ENCODE results near the gene SORBS1. TPM values are rescaled to one million over a fixed set of nuclear protein-coding genes. Genes with fewer than 3 reads are reported as not detected.

The SORBS1 gene
- total RNA-seq, 1 experiment from 2014 or later = 0.56 TPM

- ChIA-PET POLR2A (ENCODE audit: low non-redundant PET) (no interaction called here), CTCF (no interaction called here)
- no TSS peak for BruUV-seq (replicated peaks)
- TF ChIP-seq EZH2 (IDR thresholded peaks at IDR 0.05; ENCODE audit: borderline replicate concordance, low read depth, low read length, poor library complexity, severe bottlenecking) = no peak
- TF ChIP-seq CTCF (conservative IDR thresholded peaks at IDR 0.05; ENCODE audit: low read depth, low read length) = no peak
- intact Hi-C loops (cut with micrococcal nuclease; ENCODE audit: unreplicated experiment) = no loop called here
- no peaks in the 10 kb centered on the region for H3K27me3 ChIP-seq (replicated peaks; ENCODE audit: insufficient read depth, low read depth, low read length, poor library complexity)
- H3K4me3 ChIP-seq (ENCODE audit: low read depth, low read length, poor library complexity, severe bottlenecking) = no peak overlapping the region
- DNase-seq (ENCODE audit: low spot score) = peak; percentile 35
- H3K9me3 ChIP-seq (ENCODE audit: low read depth, low read length, poor library complexity, severe bottlenecking) = no peaks in the 10 kb centered on the region
- H3K4me1 ChIP-seq (ENCODE audit: insufficient read depth, low read length, poor library complexity, severe bottlenecking) = peaks cover 7% of the 10 kb centered on the region
- no peaks in the 10 kb centered on the region for H3K36me3 ChIP-seq (ENCODE audit: insufficient read depth, low read length, poor library complexity, severe bottlenecking)
- no peak overlapping the region for H3K27ac ChIP-seq (ENCODE audit: low read depth, low read length, poor library complexity, severe bottlenecking)
These were observed 221.3 kb downstream of the SORBS1 start for GRCh38 chr10:95339863-95340262.

DNA sequence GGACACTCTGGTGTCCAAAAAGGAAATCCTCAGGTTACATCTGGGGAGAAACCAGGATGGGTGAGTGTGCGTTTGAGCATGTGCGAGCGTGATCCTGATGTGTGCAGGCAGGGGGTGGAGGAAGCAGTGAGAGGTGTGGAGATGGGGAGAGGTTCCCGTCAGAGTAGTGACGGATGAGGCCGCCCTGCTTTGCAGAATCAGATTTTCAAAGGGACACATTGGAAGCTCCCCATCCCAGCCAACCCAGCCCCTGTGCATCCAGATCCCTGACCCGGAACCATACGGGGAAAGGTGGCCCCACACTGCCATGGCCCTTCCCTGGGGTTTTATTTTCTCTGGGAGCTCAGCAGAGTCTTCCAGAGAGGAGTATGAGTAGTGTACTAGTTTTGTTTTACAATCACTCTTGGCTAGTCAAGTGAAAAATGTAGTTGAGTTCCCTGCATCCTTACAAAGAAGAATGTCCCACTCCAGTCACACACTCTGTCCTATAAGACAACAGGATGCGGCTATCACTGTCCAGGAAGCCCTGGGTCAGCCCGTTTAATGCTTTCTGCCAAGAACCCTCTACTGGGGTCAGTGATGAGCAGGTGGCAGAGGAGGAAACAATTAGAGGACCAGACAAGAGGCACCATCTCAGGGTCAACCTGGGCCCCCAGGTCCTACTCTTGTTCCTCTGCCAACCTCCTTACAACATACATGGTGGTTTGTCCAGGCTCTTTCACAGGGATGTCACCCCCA lies 223.6 kb downstream of the SORBS1 start:
- intact Hi-C loops (cut with micrococcal nuclease; ENCODE audit: unreplicated experiment) = no loop called here
- TF ChIP-seq CTCF (conservative IDR thresholded peaks at IDR 0.05; ENCODE audit: low read depth, low read length) = no peak
- no peak for TF ChIP-seq EZH2 (IDR thresholded peaks at IDR 0.05; ENCODE audit: borderline replicate concordance, low read depth, low read length, poor library complexity, severe bottlenecking)
- no peaks in the 10 kb centered on the region for H3K36me3 ChIP-seq (ENCODE audit: insufficient read depth, low read length, poor library complexity, severe bottlenecking)
- POLR2A ChIA-PET (ENCODE audit: low non-redundant PET) = no interaction called here
- H3K27me3 ChIP-seq (replicated peaks; ENCODE audit: insufficient read depth, low read depth, low read length, poor library complexity) = no peaks in the 10 kb centered on the region
- no peak for DNase-seq (ENCODE audit: low spot score)
- CTCF ChIA-PET = no interaction called here
- BruUV-seq (replicated peaks) = no TSS peak
- H3K9me3 ChIP-seq (ENCODE audit: low read depth, low read length, poor library complexity, severe bottlenecking) = no peaks in the 10 kb centered on the region
- peaks cover 7% of the 10 kb centered on the region for H3K4me1 ChIP-seq (ENCODE audit: insufficient read depth, low read length, poor library complexity, severe bottlenecking)
- no peak overlapping the region for H3K4me3 ChIP-seq (ENCODE audit: low read depth, low read length, poor library complexity, severe bottlenecking)
- H3K27ac ChIP-seq (ENCODE audit: low read depth, low read length, poor library complexity, severe bottlenecking) = no peak overlapping the region

DNA sequence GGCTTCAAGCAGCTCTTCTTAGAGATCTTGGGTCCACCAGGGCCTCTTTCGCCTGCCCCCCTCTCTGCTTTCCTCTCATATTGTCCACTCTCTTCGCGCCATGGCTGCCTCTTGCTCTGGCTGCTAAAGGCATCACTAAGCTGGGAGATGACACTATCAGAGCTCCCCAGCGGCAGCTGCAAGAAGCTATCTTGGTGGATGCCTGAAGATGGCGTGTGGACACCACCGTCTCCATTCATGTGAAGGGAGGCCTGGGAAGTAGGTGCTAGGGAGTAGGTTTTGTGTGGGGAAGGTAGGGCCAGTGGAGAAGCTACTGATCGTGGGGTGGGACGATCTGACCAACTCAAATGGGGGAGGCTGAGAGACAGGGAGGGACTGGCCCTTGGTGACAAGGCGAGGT lies 224.5 kb downstream of the SORBS1 start:
- no peak for TF ChIP-seq EZH2 (IDR thresholded peaks at IDR 0.05; ENCODE audit: borderline replicate concordance, low read depth, low read length, poor library complexity, severe bottlenecking)
- TF ChIP-seq CTCF (conservative IDR thresholded peaks at IDR 0.05; ENCODE audit: low read depth, low read length) = no peak
- ChIA-PET CTCF (no interaction called here), POLR2A (ENCODE audit: low non-redundant PET) (no interaction called here)
- Histone ChIP-seq H3K27ac (ENCODE audit: low read depth, low read length, poor library complexity, severe bottlenecking) (no peak overlapping the region), H3K36me3 (ENCODE audit: insufficient read depth, low read length, poor library complexity, severe bottlenecking) (no peaks in the 10 kb centered on the region), H3K4me1 (ENCODE audit: insufficient read depth, low read length, poor library complexity, severe bottlenecking) (peaks cover 3% of the 10 kb centered on the region), H3K9me3 (ENCODE audit: low read depth, low read length, poor library complexity, severe bottlenecking) (no peaks in the 10 kb centered on the region), H3K4me3 (ENCODE audit: low read depth, low read length, poor library complexity, severe bottlenecking) (no peak overlapping the region), H3K27me3 (replicated peaks; ENCODE audit: insufficient read depth, low read depth, low read length, poor library complexity) (no peaks in the 10 kb centered on the region)
- intact Hi-C loops (cut with micrococcal nuclease; ENCODE audit: unreplicated experiment) = no loop called here
- no TSS peak for BruUV-seq (replicated peaks)
- no peak for DNase-seq (ENCODE audit: low spot score)

All from A673 (cell line).